MCF 10A (cell line): Measurements from ENCODE around the gene GSTT2. TPM values are rescaled to one million over a fixed set of nuclear protein-coding genes. Genes with fewer than 3 reads are reported as not detected.

ENCODE experiments used
- BruUV-seq: library from RNA; stranded (reverse); fragments of 400-500 nt; replicated peaks from 2 replicates; lab custom pipeline; 2021; lab: Mats Ljungman, UMichigan
- CTCF ChIA-PET: fragments of 300-600 bp; sonication (Branson Sonifier 250); formaldehyde crosslinking; extraction: SDS; loops from one replicate; lab custom pipeline; 2021; ENCODE audit warnings: antibody characterized with exemption, inconsistent platforms; lab: Yijun Ruan, JAX
- POLR2A ChIA-PET: fragments of 300-600, 350-650 bp; sonication (Branson Sonifier 250); formaldehyde crosslinking; extraction: SDS; loops from one replicate; lab custom pipeline; 2020; ENCODE audit warnings: antibody characterized with exemption, inconsistent platforms; lab: Yijun Ruan, JAX
- DNase-seq: peaks from one replicate; pipeline ENCODE4 v3.0.0-alpha.2; 2018; ENCODE audit not compliant: unreplicated experiment
- H3K27ac Mint-ChIP-seq: one replicate; pipeline ENCODE4 v1.8.0; 2022; ENCODE audit warnings: mild to moderate bottlenecking, low read depth, mixed read lengths; ENCODE audit not compliant: unreplicated experiment
- H3K27me3 Mint-ChIP-seq: one replicate; pipeline ENCODE4 v1.8.0; 2022; ENCODE audit warnings: mixed read lengths; ENCODE audit not compliant: insufficient read depth, unreplicated experiment
- H3K36me3 Mint-ChIP-seq: one replicate; pipeline ENCODE4 v1.8.0; 2022; ENCODE audit warnings: mild to moderate bottlenecking, moderate library complexity, mixed read lengths; ENCODE audit not compliant: insufficient read depth, unreplicated experiment
- H3K4me1 Mint-ChIP-seq: one replicate; pipeline ENCODE4 v1.8.0; 2022; ENCODE audit warnings: mixed read lengths; ENCODE audit not compliant: insufficient read depth, unreplicated experiment
- H3K4me3 Mint-ChIP-seq: one replicate; pipeline ENCODE4 v1.8.0; 2022; ENCODE audit warnings: mild to moderate bottlenecking, moderate library complexity, mixed read lengths; ENCODE audit not compliant: unreplicated experiment
- H3K9me3 Mint-ChIP-seq: one replicate; pipeline ENCODE4 v1.8.0; 2022; ENCODE audit warnings: mixed read lengths; ENCODE audit not compliant: unreplicated experiment
- intact Hi-C: fragments of 100-400 bp; cut with micrococcal nuclease; formaldehyde crosslinking; loops from 2 replicates; pipeline ENCODE4 v1.14.1; 2022
- total RNA-seq: library from RNA; stranded (reverse); gene quantifications from 2 replicates; pipeline ENCODE4 v1.2.3, GENCODE V29; 2022
- TF ChIP-seq, protein P1 (sequence below): fragments of 200-600 bp; IDR thresholded peaks from one replicate; pipeline ENCODE4 v1.8.0; 2022; ENCODE audit warnings: antibody characterized with exemption, mild to moderate bottlenecking; ENCODE audit not compliant: unreplicated experiment

Gene GSTT2
- total RNA-seq, 1 experiment from 2014 or later, result not detected

DNA sequence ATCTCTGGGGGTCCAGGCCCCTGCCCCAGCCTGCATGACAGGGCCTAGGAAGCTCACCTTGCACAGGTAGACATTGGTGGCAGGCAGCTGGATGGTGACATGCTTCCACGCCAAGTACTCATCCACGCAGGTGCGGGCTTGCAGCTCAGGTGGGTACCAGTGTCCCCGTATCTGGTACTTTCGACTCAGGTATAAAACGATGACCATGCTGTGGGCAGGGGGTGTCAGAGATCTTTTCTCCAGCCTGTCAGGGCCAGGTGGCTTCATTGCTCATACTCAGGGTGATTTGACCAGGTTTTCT is 26.9 kb downstream of the GSTT2 start:
- intact Hi-C loops, result no loop called here
- Mint-ChIP-seq H3K27me3 (no peaks in the 10 kb centered on the region), H3K4me1 (no peaks in the 10 kb centered on the region), H3K27ac (no peak overlapping the region), H3K9me3 (no peaks in the 10 kb centered on the region), H3K4me3 (no peak overlapping the region), H3K36me3 (peaks cover 6% of the 10 kb centered on the region)
- CTCF ChIA-PET, result no interaction called here
- no TSS peak for BruUV-seq
- POLR2A ChIA-PET, result no interaction called here
- TF ChIP-seq, protein P1, sequence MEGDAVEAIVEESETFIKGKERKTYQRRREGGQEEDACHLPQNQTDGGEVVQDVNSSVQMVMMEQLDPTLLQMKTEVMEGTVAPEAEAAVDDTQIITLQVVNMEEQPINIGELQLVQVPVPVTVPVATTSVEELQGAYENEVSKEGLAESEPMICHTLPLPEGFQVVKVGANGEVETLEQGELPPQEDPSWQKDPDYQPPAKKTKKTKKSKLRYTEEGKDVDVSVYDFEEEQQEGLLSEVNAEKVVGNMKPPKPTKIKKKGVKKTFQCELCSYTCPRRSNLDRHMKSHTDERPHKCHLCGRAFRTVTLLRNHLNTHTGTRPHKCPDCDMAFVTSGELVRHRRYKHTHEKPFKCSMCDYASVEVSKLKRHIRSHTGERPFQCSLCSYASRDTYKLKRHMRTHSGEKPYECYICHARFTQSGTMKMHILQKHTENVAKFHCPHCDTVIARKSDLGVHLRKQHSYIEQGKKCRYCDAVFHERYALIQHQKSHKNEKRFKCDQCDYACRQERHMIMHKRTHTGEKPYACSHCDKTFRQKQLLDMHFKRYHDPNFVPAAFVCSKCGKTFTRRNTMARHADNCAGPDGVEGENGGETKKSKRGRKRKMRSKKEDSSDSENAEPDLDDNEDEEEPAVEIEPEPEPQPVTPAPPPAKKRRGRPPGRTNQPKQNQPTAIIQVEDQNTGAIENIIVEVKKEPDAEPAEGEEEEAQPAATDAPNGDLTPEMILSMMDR, result no peak
- no peak for DNase-seq

GRCh38 chr22:24007253-24008021 is 27.5 kb downstream of the GSTT2 start:
- Mint-ChIP-seq H3K27me3 (no peaks in the 10 kb centered on the region), H3K36me3 (peaks cover 6% of the 10 kb centered on the region), H3K9me3 (no peaks in the 10 kb centered on the region), H3K27ac (no peak overlapping the region), H3K4me3 (no peak overlapping the region), H3K4me1 (no peaks in the 10 kb centered on the region)
- no TSS peak for BruUV-seq
- DNase-seq, result no peak
- intact Hi-C loops, result no loop called here
- POLR2A ChIA-PET, result no interaction called here
- CTCF ChIA-PET, result interaction anchor here (0.6 kb wide), 1 partner anchor 19 kb away, joined by 6 read pairs; no protein-coding TSS in a partner anchor
- TF ChIP-seq, protein P1, result no peak

DNA sequence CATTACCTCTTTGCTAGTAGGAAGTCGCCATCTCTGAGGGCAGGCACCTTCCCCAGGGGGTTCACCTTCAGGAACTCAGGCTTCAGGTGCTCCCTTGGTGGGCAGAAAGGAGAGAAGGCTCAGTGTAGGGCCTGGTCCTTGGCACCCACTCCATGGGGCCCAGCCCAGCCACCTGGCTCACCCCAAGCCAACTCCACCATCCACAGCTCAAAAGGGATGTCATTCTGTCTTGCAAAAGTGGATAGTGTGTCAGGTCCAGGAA is 28.0 kb downstream of the GSTT2 start:
- Mint-ChIP-seq H3K27me3 (no peaks in the 10 kb centered on the region), H3K4me3 (no peak overlapping the region), H3K4me1 (no peaks in the 10 kb centered on the region), H3K27ac (no peak overlapping the region), H3K36me3 (peaks cover 6% of the 10 kb centered on the region), H3K9me3 (no peaks in the 10 kb centered on the region)
- BruUV-seq, result no TSS peak
- POLR2A ChIA-PET, result no interaction called here
- TF ChIP-seq, protein P1, result no peak
- CTCF ChIA-PET, result interaction anchor here (0.6 kb wide), 1 partner anchor 19 kb away, joined by 6 read pairs; no protein-coding TSS in a partner anchor
- DNase-seq, result no peak
- intact Hi-C loops, result no loop called here

GRCh38 chr22:24008381-24009226 is 28.7 kb downstream of the GSTT2 start:
- BruUV-seq, result no TSS peak
- intact Hi-C loops, result no loop called here
- Mint-ChIP-seq H3K4me3 (no peak overlapping the region), H3K36me3 (peaks cover 6% of the 10 kb centered on the region), H3K9me3 (no peaks in the 10 kb centered on the region), H3K27ac (no peak overlapping the region), H3K27me3 (no peaks in the 10 kb centered on the region), H3K4me1 (peaks cover 4% of the 10 kb centered on the region)
- ChIA-PET CTCF (no interaction called here), POLR2A (no interaction called here)
- DNase-seq, result no peak
- TF ChIP-seq, protein P1, result no peak
